GM18861 (cell line): ENCODE data around the gene PATE3.

Experiments used
- ATAC-seq: cut with Tn5 transposase; IDR thresholded peaks from one replicate; pipeline ENCODE4 v1.9.1; 2021; ENCODE audit not compliant: unreplicated experiment

PATE3 gene

GRCh38 chr11:125787827-125788226 lies at the start of gene PATE3:
PATE3 (plus strand) TSS chr11:125788127; CDS start chr11:125788152, 25 bp downstream.
- ATAC-seq: no peak

- no peak for ATAC-seq
These were observed 47.3 kb upstream of the PATE3 start for GRCh38 chr11:125740617-125741016.

- no peak for ATAC-seq
These were observed 44.2 kb upstream of the PATE3 start for GRCh38 chr11:125743681-125744080.

- no peak for ATAC-seq
These were observed 41.9 kb upstream of the PATE3 start, which contains the start of gene PATE1 for GRCh38 chr11:125745979-125746378. PATE1 (plus strand) TSS chr11:125746279; CDS start chr11:125746305, 26 bp downstream.

- no peak for ATAC-seq
These were observed 37.3 kb upstream of the PATE3 start for GRCh38 chr11:125750629-125751028.

- no peak for ATAC-seq
These were observed 31.9 kb upstream of the PATE3 start for GRCh38 chr11:125756050-125756449.

- ATAC-seq: no peak
These were observed 25.5 kb upstream of the PATE3 start for GRCh38 chr11:125762445-125762844.

GRCh38 chr11:125763483-125763882 lies 24.4 kb upstream of the PATE3 start:
- no peak for ATAC-seq

- ATAC-seq: no peak
These were observed 21.7 kb upstream of the PATE3 start for GRCh38 chr11:125766251-125766650.

- ATAC-seq: no peak
These were observed 19.4 kb upstream of the PATE3 start for GRCh38 chr11:125768336-125769046.

GRCh38 chr11:125770583-125770982 lies 17.3 kb upstream of the PATE3 start:
- no peak for ATAC-seq

GRCh38 chr11:125772834-125773505 lies 15.0 kb upstream of the PATE3 start:
- no peak for ATAC-seq

- ATAC-seq: no peak
These were observed 14.4 kb upstream of the PATE3 start for GRCh38 chr11:125773516-125773915.

GRCh38 chr11:125777309-125777708 lies 10.6 kb upstream of the PATE3 start:
- no peak for ATAC-seq

GRCh38 chr11:125778728-125779127 lies 9.2 kb upstream of the PATE3 start, which contains the start of gene PATE2:
PATE2 (minus strand) TSS chr11:125778828; CDS start chr11:125778773, 55 bp downstream.
- no peak for ATAC-seq

GRCh38 chr11:125784678-125785077 lies 3.2 kb upstream of the PATE3 start:
- ATAC-seq: no peak

- ATAC-seq: no peak
These were observed 2.9 kb downstream of the PATE3 start for GRCh38 chr11:125790825-125791224.

GRCh38 chr11:125797641-125798040 lies 9.7 kb downstream of the PATE3 start:
- no peak for ATAC-seq

GRCh38 chr11:125799808-125800207 lies 11.9 kb downstream of the PATE3 start:
- no peak for ATAC-seq

- ATAC-seq: no peak
These were observed 14.5 kb downstream of the PATE3 start for GRCh38 chr11:125802387-125802786.

GRCh38 chr11:125807909-125808308 lies 20.0 kb downstream of the PATE3 start:
- no peak for ATAC-seq

GRCh38 chr11:125833016-125833415 lies 45.1 kb downstream of the PATE3 start, which contains the start of gene PATE4:
PATE4 (plus strand) TSS chr11:125833316; CDS start chr11:125833360, 44 bp downstream.
- no peak for ATAC-seq
